ENCODE measurements around the gene PHACTR4.
"Not testable (repeated sequence)": the region's sequence is repeated elsewhere in the genome, so short reads cannot be mapped to it uniquely, and the experiment has no call there.

Gene PHACTR4

DNA sequence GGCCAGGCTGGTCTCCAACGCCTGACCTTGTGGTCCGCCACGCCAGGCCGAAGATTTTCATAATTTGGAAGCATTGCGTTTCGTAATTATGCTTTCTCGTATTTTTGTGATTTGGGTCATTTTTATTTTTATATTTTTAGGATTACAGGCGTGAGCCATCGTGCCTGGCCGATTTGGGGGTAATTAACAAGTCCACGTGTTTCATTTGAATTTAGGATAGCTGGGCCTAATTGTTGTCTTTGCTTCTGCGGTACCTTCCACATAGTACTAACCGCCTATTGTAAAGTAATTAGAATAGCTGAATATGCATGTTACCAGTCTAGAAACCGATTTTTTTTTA, 137.3 kb downstream of the PHACTR4 start:
- DNase-seq = no peak

DNA sequence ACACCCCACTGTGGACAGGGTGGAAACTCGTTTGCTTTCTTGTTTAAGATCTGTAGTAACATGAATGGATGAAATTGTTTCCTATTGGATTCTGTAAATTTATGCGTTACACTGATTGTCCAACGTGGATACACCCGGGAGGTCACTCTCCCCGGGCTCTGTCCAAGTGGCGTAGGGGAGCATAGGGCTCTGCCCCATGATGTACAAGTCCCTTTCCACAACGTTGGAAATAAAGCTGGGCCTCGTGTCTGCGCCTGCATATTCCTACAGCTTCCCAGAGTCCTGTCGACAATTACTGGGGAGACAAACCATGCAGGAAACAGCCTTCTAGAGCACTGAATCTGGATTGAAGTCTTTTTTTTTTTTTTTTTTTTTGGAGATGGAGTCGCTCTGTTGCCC, 137.7 kb downstream of the PHACTR4 start:
- DNase-seq = no peak

DNA sequence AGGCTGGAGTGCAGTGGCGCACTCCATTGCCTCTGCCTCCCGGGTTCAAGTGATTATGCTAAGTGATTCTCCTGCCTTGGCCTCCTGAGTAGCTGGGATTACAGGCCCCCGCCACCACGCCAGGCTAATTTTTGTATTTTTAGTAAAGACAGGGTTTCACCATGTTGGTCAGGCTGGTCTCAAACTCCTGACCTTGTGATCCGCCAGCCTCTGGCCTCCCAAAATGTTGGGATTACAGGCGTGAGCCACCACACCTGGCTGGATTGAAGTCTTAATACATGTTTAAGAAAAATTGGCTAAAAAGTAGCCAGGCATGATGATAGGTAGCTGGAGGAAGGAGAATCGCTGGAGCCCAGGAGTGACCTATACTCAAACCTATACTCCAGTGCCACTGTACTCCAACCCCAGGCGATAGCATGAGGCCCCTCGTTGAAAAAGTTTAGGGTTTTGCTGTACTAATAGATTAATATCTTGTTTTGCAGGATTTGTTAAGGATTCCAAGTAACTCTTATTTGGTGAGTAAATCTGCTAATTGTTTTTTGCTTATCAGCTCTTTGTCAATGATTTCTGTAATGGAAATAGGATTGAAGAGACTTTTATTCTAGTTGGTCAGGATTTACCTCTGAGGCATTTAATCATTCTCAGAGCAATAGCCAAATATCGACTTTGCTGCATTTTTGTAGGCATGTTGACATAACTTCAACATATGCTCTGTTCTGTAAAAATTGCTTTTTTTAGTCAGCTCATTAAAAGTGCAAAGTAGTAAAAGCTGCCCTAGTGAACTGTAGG, 138.3 kb downstream of the PHACTR4 start:
- no peak for DNase-seq

- DNase-seq = no peak
These were observed 138.9 kb downstream of the PHACTR4 start for GRCh38 chr1:28508435-28508754.

DNA sequence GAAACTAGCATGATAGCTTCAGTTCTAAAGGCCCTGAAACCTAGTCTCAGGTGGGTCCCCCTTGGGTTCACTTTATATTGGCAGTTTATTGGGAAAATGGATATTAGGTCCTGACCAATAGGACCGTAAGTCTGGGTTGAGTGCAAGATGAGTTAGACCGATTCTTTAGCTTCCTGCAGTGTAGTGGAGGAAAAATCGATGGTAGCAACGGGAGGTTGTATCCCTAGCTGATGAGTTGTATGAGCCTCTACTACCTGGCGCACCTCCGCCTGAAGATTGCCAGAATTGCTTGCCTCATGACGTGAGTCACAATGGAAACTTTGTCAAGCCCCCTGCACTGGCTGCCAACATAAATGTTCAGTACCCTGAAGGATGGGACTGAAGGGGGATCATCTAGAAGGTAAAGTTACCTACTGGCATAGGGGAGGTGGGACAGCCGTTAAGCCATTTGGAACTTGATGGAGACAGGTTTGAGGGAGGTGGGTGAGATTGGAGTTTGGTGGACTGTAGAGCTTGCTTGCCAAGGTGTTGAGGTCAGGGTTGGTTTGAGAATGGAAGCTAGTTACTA, 140.2 kb downstream of the PHACTR4 start:
- no peak for DNase-seq

DNA sequence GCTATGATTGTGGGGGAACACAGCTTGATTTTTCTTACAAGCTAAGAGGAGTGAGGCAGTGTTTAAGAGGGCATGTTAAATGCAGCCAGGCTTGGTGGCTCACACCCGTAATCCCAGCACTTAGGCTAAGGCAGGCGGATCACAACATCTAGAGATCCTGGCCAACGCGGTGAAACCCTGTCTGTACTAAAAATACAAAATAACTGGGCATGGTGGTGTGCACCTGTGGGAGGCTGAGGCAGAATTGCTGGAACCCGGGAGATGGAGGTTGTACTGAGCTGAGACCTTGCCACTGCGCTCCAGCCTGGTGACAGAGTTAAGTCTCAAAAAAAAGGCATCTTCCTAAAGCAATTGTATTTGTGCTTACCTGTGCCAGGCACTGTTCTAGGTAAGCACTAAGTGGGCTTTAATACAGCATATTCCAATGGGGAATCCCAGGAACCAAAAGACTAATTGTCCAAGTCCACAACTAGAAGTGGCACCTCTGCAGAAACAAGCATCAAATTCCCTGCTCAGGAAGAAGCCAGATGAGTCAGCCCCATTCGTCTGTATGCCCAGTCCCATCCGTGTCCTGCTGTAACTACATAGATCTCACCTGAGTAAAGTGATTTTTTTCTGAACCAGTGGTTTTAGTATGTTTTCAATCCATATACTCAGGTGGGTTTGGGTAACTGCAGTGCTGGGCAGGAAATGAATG, 140.9 kb downstream of the PHACTR4 start:
- no peak for DNase-seq

DNA sequence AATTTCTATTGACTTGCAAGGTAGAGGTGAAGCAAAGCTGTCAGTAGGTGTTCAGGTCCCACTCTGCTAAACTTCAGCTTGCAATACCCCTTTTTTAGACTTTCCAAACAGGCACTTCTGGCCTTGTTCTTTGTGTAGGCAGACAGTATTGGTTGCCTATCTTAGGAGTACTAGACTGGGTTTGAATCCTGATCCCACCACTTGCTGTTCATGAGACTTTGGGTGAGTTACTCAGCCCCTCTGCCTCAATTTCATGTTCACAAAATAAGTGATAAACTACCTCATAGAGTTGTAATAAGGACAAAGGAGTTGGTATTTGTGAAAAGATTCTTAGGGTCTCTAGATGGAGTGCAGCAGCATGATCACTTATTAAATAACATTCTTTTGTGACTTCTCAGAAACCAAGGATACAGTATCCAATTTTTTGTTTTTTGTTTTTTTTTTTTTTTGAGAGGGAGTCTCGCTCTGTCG, 141.5 kb downstream of the PHACTR4 start:
- no peak for DNase-seq

DNA sequence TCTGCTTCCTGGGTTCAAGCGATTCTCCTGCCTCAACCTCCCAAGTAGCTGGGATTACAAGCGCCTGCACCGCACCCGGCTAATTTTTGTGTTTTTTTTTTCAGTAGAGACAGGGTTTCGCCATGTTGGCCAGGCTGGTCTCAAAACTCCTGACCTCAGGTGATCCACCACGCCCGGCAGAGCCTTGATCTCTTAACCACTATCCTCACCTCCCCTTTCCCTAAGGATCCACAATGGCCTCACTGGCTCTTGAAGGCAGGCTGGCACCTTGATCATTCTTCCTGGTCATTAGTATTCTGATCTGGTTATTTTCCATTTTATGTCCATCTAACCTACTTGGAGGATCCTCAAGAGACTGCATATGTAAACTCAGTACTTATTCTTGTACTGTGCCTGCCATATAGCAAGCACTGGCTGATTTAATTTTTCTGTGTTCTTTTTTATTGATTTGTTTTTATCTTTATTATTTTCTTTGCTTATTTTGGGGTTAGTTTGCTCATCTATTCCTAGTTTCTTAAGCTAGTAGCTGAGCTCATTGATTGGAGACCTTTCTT, 142.6 kb downstream of the PHACTR4 start:
- no peak for DNase-seq

- DNase-seq = not testable (repeated sequence)
These were observed 144.9 kb downstream of the PHACTR4 start for GRCh38 chr1:28514445-28514933.

DNA sequence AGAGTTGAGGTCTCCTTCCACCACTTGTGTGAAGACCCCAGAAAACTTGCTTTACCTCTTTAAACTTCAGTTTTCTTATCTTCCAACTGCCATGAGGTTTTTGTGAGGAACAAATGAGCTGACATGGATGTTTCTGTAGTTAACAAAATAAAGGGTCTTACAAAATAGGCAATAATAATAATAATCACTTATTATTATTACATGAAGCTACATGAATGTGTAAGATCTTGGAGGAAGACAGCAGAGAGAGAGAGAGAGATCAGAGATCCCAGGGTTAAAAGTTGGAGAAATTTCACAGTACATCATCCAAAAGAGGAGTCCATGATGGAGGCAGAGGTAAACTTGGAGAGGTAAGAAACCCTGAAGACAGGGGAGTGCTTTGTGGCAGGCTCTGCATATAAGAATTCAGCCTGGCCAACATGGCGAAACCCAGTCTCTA, 147.0 kb downstream of the PHACTR4 start:
- no peak for DNase-seq

GRCh38 chr1:28517649-28517999, 148.1 kb downstream of the PHACTR4 start:
- no peak for DNase-seq

DNA sequence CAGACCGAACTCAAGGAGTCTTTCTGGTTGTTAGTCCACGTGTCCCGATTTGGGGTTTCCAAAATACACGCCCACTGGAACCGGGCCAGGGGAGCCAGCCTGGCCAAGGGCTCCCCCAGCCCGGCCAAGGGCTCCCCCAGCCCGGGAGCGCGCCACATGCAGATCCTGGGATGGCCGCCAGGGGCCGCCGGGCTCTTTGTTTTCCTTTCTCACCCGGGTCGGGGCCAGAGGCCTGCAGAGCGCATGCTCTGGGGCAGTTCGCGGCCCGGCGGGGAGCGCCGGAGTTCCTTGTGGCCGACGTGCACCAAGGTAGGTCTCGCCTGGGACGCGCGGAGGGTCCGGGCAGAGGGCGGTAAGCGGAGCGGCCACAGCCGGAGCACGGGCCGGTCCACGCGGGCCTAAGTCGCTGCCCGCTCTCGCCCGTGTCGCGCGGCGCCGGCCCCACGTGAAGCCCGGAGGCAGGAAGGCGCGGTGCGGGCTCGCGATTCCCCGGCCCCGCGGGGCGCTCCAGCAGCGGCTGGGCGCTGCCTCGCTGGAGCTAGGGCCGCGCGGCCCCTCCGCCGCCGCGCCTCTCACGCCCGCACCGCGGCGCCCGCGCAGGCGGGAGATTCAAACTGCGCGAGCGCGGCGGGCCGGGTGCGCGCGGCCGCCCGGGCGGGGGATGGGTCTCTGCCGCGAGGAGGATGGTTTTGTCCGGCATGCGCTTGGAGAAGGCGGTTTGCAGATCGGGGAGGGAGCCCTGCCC, 148.6 kb downstream of the PHACTR4 start:
- DNase-seq = peak; percentile 96

GRCh38 chr1:28518745-28519341, 149.3 kb downstream of the PHACTR4 start:
- no peak for DNase-seq

DNA sequence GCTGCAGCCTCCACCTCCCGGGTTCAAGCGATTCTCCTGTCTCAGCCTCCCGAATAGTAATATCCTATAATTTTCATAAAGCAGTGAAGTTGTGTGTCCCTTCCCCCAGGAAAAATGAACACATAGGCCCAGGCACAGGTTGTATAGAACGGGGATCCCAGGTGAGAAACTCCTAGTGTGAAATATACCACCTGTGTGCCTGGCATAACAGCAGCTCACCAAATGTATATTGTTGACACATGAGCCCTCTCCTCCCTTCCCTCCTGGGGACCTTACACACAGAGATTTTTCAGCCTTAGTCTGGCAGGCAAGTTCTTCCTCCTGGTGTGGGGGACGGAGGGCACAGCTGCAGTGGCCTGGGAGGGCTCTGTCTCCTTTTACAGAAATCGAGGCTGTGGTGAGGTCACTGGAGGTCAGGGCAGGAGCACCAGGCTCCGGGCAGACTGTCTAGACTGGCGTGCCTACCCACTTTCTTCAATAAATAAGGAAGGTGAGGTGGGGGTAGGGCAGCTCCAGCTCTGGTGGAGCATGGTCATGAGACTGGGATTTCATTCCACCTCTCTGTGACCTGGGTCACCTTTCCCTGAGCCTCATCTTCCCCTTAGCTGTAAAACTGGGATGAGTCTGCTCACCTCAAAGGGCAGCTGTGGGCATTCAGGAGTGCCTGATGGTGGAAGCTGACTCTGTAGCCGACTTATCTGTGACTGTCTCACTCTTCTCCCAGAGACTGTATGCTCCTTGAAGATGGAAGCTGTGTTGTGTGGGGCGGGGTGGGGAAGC, 150.6 kb downstream of the PHACTR4 start:
- no peak for DNase-seq

GRCh38 chr1:28520796-28521195, 151.3 kb downstream of the PHACTR4 start:
- DNase-seq = not testable (repeated sequence)

DNA sequence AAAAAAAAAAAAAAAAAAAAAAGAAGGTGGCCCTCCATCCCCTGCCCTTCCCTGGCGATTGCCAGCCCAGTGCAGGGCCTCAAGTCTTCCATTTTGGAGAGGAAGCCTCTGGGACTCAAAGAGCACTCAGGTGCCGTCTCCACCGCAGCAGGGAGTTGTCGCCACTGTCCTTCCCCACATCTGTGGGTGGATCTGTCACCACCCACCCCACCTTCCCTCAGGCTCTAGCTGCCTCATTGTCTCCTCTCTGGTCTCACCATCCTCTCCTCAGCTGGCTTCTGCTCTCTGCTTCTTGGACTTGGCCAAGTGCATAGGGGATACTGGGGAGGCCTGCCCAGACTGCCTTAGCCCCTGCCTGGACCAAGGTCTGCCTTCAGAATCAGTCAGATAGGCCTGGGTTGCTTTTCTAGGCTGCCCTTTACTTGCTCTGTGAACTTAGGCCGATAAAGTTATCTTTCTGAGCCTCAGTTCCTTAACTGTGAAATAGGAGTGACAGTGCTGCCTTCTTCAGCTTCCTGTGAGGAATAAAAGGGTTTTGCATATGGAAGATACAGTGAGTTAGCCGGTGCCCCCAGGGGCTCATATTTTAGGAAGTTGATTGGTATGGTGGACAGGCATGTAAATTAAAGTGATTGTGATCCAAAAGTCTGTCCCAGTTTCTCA, 152.1 kb downstream of the PHACTR4 start:
- no peak for DNase-seq

DNA sequence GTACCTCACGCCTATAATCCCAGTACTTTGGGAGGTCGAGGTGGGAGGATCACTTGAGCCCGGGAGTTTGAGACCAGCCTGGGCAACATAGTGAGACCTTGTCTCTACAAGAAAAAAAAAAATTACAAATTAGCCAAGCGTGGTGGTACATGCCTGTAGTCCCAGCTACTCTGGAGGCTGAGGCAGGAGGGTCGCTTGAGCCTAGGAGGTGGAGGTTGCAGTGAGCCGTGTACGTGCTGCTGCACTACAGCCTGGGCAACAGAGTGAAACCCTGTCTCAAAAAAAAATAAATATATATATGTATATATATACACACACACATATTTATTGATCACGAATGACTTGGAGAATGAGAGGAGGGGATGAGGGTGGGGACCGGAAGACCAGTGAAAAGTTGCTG, 153.0 kb downstream of the PHACTR4 start:
- DNase-seq = not testable (repeated sequence)

DNA sequence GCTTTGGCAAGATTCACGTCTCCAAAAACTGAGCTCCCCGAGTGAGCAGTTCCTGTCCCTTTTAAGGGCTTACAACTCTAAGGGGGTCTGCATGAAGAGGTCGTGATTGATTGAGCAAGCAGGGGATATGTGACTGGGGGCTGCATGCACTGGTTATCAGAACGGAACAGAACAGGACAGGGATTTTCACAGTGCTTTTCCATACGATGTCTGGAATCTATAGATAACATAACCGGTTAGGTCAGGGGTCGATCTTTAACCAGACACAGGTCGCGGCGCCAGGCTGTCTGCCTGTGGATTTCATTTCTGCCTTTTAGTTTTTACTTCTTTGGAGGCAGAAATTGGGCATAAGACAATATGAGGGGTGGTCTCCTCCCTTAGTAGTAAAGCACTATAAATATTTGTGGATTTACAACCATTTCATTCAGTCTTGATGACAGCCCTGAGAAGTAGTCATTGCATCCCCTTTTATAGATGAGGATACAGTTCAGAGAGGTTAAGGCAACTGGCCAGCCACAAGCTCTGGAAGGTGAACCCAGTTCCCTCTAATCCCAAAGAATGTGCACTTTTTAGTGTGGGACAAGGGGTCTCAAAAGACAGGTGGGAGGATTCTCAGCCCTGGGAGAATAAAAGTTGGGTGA, 155.6 kb downstream of the PHACTR4 start:
- not testable (repeated sequence) for DNase-seq

- no peak for DNase-seq
These were observed 157.3 kb downstream of the PHACTR4 start for GRCh38 chr1:28526886-28527285.

GRCh38 chr1:28530456-28530855, 160.9 kb downstream of the PHACTR4 start:
- no peak for DNase-seq

DNA sequence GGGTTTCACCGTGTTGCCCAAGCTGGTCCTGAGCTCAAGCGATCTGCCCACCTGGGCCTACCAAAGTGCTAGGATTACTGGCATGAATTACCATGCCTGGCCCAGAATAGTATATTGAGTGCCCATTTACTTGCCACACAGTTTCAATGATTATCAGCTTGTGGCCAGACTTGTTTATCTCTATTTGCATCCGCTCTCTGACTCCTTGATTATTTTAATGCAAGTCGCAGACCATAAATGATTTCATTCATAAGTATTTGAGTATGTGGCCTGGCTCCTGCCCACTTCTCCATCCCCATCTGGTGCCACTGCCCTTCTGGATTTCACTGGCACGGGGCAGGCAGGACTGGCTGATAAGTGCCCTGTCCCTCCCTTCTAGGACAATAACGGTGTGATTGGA, 165.1 kb downstream of the PHACTR4 start:
- DNase-seq = no peak

Measured in eye (tissue), 1 donor.